ENCODE measurements around the gene LTBP1. TPM values are rescaled to one million over a fixed set of nuclear protein-coding genes. Genes with fewer than 3 reads are reported as not detected.

LTBP1 gene
- total RNA-seq, 1 donor from 2014 or later = 205 TPM

- peak; percentile 25 for DNase-seq (ENCODE audit: low spot score)
Observed at GRCh38 chr2:33264766-33265165, 318.0 kb downstream of the LTBP1 start.

- no peak for DNase-seq (ENCODE audit: low spot score)
Observed at GRCh38 chr2:33265584-33266338, 319.0 kb downstream of the LTBP1 start.

- DNase-seq (ENCODE audit: low spot score) = no peak
Observed at GRCh38 chr2:33266467-33266866, 319.7 kb downstream of the LTBP1 start.

GRCh38 chr2:33267043-33267442 lies 320.3 kb downstream of the LTBP1 start:
- no peak for DNase-seq (ENCODE audit: low spot score)

- no peak for DNase-seq (ENCODE audit: low spot score)
Observed at GRCh38 chr2:33267756-33268155, 321.0 kb downstream of the LTBP1 start.

- no peak for DNase-seq (ENCODE audit: low spot score)
Observed at GRCh38 chr2:33268246-33268831, 321.6 kb downstream of the LTBP1 start.

GRCh38 chr2:33272001-33272400 lies 325.2 kb downstream of the LTBP1 start:
- no peak for DNase-seq (ENCODE audit: low spot score)

- DNase-seq (ENCODE audit: low spot score) = no peak
Observed at GRCh38 chr2:33273479-33273878, 326.7 kb downstream of the LTBP1 start.

GRCh38 chr2:33274524-33274923 lies 327.8 kb downstream of the LTBP1 start:
- DNase-seq (ENCODE audit: low spot score) = no peak

GRCh38 chr2:33275689-33276444 lies 329.1 kb downstream of the LTBP1 start:
- DNase-seq (ENCODE audit: low spot score) = peak; percentile 73

- no peak for DNase-seq (ENCODE audit: low spot score)
Observed at GRCh38 chr2:33277002-33277426, 330.3 kb downstream of the LTBP1 start.

- no peak for DNase-seq (ENCODE audit: low spot score)
Observed at GRCh38 chr2:33278245-33278943, 331.6 kb downstream of the LTBP1 start.

GRCh38 chr2:33284287-33284686 lies 337.5 kb downstream of the LTBP1 start:
- DNase-seq (ENCODE audit: low spot score) = no peak

GRCh38 chr2:33287507-33288005 lies 340.8 kb downstream of the LTBP1 start:
- no peak for DNase-seq (ENCODE audit: low spot score)

GRCh38 chr2:33288011-33288410 lies 341.3 kb downstream of the LTBP1 start:
- DNase-seq (ENCODE audit: low spot score) = no peak

- no peak for DNase-seq (ENCODE audit: low spot score)
Observed at GRCh38 chr2:33289961-33290360, 343.2 kb downstream of the LTBP1 start.

- peak; percentile 16 for DNase-seq (ENCODE audit: low spot score)
Observed at GRCh38 chr2:33291278-33292013, 344.7 kb downstream of the LTBP1 start.

GRCh38 chr2:33292063-33292462 lies 345.3 kb downstream of the LTBP1 start:
- DNase-seq (ENCODE audit: low spot score) = no peak

- DNase-seq (ENCODE audit: low spot score) = peak; percentile 24
Observed at GRCh38 chr2:33292981-33293595, 346.3 kb downstream of the LTBP1 start.

GRCh38 chr2:33298233-33298632 lies 351.5 kb downstream of the LTBP1 start:
- DNase-seq (ENCODE audit: low spot score) = no peak

GRCh38 chr2:33301355-33301754 lies 354.6 kb downstream of the LTBP1 start:
- DNase-seq (ENCODE audit: low spot score) = no peak
